ENCODE data around the gene PEPD.
A peak's percentile ranks its signal among the peaks of the same experiment; 100 is the strongest.

The PEPD gene

GRCh38 chr19:33545217-33545981 lies 23.8 kb upstream of the PEPD start:
- no peak for DNase-seq (ENCODE audit: low read depth)

GRCh38 chr19:33535226-33535625 lies 13.6 kb upstream of the PEPD start:
- peak; percentile 9 for DNase-seq (ENCODE audit: low read depth)

DNA sequence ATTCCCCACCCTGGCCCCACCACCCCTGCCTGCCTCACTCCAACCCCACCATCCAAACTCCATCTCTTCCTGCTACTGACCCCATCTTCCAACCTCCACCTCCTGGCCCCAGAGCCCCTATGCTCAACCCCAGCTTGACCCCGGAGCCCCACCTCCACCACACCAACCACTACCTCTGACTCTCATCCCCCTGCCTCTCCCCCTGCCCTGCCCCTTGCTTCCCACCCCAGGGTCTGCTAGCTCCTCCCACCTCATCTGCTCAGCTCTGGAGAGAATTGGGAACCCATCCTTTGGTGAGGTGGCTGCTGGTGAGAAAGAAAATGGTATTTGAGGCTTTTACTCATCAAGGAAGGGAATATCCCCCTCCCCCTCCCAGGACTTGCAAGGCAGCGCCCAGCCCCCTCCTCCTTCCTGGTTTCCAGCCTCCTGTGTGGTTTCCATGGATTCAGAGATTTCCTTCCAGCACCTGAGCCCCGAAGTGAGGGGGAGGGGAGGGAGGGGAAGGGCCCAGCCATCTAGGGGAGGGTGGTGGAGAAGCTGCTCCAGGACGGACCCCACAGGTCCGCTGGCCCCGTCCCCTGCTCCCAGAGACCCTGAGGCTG lies 11.4 kb upstream of the PEPD start:
- no peak for DNase-seq (ENCODE audit: low read depth)

- DNase-seq (ENCODE audit: low read depth) = no peak
Observed at GRCh38 chr19:33530842-33531241, 9.3 kb upstream of the PEPD start.

- DNase-seq (ENCODE audit: low read depth) = no peak
Observed at GRCh38 chr19:33530296-33530695, 8.7 kb upstream of the PEPD start.

GRCh38 chr19:33529094-33529676 lies 7.6 kb upstream of the PEPD start:
- no peak for DNase-seq (ENCODE audit: low read depth)

DNA sequence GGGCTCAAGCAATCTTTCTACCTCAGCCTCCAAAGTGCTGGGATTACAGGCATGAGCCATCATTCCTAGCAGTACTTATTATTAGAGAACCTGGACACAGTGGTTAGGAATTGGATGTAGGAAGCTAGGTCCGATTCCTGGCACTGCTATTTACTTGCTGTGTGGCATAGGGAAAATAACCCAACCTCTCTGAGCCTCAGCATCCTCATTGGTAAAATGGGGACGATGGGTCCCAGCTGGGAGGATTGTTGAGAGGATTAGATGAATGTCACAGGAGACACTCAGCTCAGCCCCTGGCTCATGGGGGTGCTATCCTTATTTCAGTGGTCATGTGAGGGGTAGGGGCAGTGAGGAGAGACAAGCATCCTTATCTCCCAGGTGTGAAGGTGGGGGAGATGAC lies 6.8 kb upstream of the PEPD start:
- DNase-seq (ENCODE audit: low read depth) = no peak

GRCh38 chr19:33527125-33527524 lies 5.5 kb upstream of the PEPD start:
- DNase-seq (ENCODE audit: low read depth) = no peak

- no peak for DNase-seq (ENCODE audit: low read depth)
Observed at GRCh38 chr19:33524024-33524664, 2.6 kb upstream of the PEPD start.

DNA sequence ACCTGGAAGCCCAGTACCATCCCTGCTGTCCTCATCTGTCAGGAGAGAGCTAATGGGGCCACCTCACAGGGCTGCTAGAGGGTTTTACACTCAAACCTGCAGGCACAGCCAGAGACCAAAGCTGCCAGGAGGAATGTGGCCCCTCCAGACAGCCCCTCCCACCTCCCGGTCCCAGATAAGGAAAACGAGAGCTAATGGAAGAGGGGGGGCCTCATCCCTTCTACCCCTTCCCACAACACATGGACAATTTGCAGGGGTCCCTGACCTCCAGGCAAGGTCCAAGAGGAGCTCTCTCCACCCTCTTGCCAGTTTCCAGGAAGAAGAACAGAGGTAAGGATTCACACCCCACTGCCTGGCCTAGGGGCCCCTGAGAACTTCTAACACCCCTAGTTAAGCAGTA lies 1.6 kb upstream of the PEPD start:
- no peak for DNase-seq (ENCODE audit: low read depth)

DNA sequence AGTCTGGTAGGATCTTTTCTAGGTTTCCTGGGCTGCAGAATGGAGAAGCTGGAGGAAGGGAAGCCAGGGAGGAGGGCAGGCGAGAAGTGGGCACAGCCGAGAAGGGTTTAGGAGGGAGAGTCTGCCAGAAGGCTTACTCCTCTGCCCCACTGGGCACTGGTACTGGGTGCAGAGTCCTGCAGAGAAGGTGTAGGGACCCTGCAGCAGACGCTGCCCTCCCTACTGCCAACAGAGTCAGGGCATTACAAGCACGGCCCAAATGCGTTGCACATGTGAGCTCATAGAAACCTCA lies 726 bp upstream of the PEPD start:
- DNase-seq (ENCODE audit: low read depth) = no peak

GRCh38 chr19:33520844-33521479 lies 629 bp downstream of the PEPD start:
- DNase-seq (ENCODE audit: low read depth) = no peak

DNA sequence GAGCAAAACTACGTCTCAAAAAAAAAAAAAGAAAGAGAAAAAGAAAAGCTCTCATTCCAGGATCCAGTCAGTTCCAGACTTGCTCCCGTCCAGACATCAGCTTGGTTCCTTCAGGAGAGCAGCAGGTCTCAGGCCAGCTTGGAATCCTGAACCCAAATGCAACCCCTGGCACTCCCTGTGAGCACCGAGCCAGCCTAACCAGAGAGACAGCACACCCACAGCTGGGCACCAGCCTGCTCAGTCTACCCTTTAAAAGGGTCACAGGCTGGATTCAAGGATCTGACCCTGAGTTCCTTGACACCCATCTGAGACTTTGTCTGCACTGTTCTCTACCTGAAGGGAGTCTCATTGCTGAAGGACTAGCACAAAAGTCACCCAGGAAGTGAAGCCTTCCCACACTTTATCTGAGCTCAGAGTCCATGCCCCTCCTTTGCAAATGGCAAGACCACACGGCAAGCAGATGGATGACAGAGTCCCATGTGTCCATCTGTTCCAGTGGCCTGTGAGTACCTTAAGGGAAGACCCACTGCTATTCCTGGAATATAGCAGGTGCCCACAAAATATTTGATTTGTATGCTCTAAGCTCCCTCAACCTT lies 1.4 kb downstream of the PEPD start:
- no peak for DNase-seq (ENCODE audit: low read depth)

DNA sequence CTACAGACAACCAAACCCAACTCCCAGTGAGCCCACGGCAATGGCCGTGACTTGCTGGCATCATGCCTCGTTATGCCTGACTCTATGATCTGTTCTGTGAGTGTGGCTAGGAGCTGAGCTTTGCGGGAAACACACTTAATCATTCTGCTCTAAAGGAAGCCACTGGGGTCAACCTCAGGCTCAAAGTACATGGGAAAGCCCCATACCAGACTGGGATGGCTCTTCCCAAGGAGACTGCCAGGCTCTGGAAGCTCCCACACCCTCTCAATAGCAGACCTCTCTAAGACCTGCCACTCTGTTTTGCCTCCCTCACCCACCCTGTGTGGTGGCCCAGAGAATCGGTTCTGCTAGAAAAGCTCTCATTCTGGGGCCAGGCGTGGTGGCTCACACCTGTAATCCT lies 2.2 kb downstream of the PEPD start:
- DNase-seq (ENCODE audit: low read depth) = no peak

GRCh38 chr19:33518541-33518940 lies 3.0 kb downstream of the PEPD start:
- DNase-seq (ENCODE audit: low read depth) = no peak

DNA sequence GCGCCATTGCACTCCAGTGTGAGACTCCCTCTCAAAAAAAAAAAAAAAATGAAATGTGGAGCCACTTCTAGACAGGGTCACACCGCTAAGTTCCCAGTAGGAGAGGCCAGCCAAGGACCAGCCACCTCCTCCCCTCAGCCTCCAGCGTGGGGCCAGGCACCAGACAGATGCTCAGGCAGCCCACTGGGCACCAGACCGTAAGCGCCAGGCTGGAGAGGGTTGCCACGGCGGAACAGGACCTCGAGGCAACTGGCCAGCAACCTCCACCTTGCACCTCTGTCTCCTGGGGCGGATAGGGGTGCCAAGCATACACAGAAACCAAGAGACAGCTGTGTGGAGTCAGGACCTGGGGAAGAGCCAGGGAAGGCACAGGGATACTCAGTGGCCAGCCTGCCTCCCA lies 3.7 kb downstream of the PEPD start:
- DNase-seq (ENCODE audit: low read depth) = no peak

- DNase-seq (ENCODE audit: low read depth) = no peak
Observed at GRCh38 chr19:33515921-33516320, 5.7 kb downstream of the PEPD start.

DNA sequence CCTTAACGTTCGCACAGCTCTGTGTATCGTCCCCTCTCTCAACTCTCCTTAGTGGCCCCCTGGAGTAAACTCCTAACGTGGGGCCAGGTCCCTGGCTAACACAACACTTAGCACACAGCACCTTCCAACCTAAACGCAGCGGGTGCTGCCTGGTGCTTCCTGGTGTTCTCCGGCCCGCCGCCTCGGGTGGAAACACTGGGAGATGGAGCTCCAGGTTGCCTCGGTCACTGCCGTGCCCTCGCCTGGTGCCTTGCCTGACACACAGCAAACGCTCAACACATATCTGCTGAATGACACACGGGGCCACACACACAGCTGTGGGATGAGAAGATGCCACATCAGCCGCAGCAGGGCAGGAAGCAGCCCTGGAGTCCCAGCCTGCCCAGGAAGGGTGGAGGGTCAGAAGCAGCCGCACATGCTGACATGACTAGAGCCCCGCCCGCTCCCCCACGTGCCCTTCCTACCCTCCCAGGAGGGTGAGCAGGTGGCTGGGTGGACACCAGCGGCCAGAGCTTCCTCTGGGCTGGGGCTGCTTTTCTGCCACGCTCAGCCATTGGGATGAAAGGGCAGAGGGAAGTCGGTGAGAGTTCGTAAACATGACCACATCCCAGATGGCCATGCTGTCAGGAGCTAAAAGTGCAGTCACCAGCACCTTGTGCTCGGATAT lies 6.6 kb downstream of the PEPD start:
- no peak for DNase-seq (ENCODE audit: low read depth)

DNA sequence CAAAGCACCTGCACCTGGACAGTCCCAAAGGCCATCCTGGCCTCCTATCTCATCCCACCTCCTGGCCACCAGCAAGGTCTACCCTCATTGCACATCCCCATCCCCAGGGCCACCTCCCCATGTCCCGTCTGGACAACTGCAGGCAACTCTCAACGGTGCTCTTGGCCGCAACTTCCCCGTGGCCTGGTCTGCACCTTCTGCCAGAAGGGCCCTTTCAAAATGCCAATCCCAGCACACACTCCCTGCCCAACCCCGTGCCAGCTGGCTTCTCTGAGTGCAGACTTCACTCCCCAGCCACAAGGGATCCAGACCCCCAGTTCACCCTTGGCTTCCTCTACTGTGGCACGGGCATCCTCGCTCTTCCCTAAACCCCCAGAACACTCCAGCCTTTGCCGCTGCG lies 8.2 kb downstream of the PEPD start:
- DNase-seq (ENCODE audit: low read depth) = no peak

DNA sequence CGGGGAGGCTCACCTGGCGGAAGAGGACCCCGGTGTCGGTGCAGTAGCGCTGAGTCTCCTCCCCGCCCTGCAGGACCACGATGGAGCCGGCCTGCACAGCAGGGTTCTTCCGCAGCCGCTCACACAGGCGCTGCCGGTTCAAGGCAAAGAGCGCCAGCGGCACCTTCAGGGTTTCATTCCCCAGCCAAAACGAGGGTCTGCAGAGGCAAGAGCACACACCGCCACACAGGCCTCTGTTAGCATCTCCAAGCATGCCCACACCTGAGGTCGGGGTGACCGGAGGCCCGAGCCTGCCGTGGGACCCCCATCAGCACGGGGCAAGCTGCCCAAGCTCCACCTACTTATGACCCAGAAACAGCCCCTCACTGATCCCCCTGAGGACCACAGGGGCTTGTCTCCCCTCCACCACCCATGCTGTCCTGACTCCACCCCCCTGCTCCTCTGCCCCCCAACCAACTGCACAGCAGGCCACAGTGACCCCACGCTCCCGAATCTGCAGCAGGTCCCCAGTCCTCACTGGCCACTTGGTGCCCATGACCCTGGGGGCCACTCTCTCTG lies 8.9 kb downstream of the PEPD start:
- DNase-seq (ENCODE audit: low read depth) = no peak

DNA sequence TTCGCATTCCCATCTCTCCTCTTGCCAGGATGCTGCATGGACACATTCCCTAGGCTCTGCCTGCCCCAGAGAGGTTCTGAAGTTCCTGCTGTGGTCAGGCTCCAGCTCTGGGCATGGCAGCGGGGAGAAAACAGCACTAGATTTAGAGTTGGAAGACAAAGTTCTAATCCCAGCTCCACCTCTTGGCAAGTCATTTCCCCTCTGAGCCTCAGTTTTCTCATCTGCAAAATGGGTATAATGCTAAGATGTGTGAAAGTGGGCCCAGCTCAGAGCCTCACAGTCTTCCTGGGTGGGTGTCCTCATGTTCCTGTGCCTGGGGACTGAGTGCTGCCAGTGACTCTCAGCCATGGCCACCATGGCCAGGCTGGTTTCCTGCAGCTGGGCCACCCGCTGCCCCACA lies 9.6 kb downstream of the PEPD start:
- no peak for DNase-seq (ENCODE audit: low read depth)

GRCh38 chr19:33511346-33511745 lies 10.2 kb downstream of the PEPD start:
- DNase-seq (ENCODE audit: low read depth) = no peak
